ENCODE data around the gene TRIM41.
"Not testable (repeated sequence)": the region's sequence is repeated elsewhere in the genome, so short reads cannot be mapped to it uniquely, and the experiment has no call there.

Gene TRIM41

GRCh38 chr5:181223058-181223728 is at the start of gene TRIM41:
Gene TRIM41 (plus strand): TSS chr5:181223281. CDS start chr5:181224000, 719 bp downstream.
- peak; percentile 85 for FAIRE-seq

DNA sequence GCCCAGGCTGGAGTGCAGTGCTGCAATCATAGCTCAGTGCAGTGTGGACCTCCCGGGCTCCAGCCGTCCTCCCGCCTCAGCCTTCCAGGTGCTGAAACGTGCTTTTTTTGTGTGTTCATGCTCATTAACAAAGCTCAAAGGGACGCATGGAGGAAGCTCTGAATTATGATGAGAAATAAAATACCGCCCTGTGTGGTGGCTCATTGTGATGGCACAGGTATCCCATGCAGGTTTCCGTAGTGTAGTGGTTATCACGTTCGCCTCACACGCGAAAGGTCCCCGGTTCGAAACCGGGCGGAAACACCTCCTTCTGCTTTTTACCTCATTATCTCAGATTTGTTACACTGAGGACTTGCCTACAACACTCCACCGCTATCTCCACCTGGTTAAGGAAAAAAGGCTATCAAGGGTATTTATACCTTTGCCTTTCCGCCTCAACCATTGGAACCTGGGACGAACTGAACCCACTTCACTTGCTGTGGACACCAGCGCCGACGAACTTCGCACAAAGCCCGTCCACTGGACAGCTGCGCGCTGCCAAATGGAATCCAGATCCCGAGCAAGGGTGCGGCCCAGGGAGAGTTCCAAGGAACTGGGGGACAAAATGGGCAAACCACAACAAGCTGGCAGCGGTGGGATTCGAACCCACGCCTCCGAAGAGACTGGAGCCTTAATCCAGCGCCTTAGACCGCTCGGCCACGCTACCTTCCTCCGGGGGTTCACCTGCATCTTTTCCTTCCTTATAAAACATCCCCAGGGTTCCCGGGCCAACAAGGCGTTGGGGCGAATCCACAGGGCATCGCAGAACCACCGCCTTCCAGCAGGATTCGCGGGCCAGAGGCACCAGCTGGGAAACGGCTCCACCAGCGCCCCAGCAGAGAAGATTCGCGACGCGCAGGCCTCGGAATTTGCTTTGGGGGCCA is 49.4 kb upstream of the TRIM41 start:
- peak; percentile 43 for FAIRE-seq

GRCh38 chr5:181176254-181176952 is 46.7 kb upstream of the TRIM41 start:
- FAIRE-seq = no peak

- FAIRE-seq = not testable (repeated sequence)
These were observed 45.5 kb upstream of the TRIM41 start for GRCh38 chr5:181177559-181177958.

GRCh38 chr5:181181650-181182565 is 41.2 kb upstream of the TRIM41 start:
- no peak for FAIRE-seq

DNA sequence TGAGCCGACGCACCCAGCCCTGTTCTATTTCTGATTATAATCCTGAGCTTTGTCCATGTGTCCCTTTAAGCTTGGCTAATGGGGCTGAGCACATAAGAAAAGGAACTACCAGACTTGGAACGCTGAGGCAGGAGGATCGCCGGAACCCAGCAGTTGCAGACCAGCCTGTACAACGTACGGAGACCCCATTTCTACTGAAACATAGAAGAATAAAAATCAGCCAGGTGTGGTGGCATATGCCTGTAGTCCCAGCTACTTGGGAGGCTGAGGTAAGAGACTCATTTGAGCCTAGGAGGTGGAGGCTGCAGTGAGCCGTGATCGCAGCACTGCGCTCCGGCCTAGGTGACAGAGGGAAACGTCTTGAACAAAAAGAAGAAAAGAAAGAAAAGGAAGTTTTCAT is 40.4 kb upstream of the TRIM41 start:
- FAIRE-seq = no peak

DNA sequence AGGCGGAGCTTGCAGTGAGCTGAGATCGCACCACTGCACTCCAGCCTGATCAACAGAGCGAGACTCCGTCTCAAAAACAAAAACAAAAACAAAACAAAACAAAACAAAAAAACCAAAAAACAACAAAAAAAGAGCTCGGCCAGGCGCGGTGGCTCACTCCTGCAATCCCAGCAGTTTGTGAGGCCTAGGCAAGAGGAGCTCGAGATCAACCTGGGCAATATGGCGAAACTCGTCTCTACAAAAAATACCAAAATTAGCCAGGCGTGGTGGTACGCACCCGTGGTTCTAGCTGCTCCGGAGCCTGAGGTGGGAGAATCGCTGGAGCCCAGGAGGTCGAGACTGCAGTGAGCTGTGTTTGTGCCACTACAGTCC is 38.2 kb upstream of the TRIM41 start:
- FAIRE-seq = no peak

GRCh38 chr5:181185560-181185959 is 37.5 kb upstream of the TRIM41 start:
- FAIRE-seq = no peak

DNA sequence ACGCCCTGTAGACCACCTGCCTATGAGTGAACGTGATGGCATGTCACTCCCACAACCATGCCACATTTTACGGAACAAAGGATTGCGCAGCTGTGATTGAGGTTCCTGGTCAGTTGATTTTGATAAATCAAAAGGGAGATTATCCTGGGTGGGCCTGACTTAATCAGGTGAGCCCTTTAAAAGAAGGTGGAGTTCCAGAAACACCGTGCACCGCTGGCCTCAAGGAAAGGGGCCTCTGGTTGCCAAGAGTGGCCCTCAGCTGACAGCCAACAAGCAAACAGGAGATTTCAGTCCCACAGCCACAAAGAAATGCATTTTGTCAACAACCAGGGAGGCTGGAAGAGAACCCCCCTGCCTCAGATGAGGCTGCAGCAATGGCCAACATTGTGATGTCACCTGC is 37.1 kb upstream of the TRIM41 start:
- no peak for FAIRE-seq

- FAIRE-seq = no peak
These were observed 36.0 kb upstream of the TRIM41 start for GRCh38 chr5:181186986-181187499.

- no peak for FAIRE-seq
These were observed 35.4 kb upstream of the TRIM41 start for GRCh38 chr5:181187500-181188213.

DNA sequence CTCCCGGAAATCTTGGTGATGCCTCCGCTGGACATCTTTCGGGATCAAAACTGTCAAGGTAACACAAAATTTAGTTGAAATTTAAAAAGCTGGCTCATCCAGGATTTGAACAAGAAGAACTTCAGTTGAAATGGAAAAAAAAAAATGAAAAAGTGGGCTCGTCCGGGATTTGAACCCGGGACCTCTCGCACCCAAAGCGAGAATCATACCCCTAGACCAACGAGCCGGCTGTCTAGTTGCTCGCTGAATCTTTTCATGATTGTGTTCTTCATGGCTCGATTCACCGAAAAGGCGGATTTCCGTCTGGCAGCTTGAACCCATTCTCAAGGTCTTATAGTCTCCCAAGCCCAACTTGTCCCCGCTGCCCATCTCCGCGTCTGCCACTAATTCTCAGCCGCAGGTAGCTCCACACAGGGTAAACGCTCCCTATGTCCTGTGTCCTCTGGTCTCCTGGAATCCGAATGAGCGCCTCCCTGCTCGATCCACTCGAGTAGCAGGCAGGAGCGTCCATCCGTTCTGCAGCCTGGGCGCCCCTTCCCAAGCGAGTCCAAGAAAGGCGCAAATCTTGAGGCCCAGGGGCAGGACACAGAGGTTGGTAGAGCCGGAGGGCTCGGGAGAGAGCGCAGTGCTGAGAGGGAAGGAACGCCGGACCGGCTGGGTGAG is 34.2 kb upstream of the TRIM41 start:
- no peak for FAIRE-seq

DNA sequence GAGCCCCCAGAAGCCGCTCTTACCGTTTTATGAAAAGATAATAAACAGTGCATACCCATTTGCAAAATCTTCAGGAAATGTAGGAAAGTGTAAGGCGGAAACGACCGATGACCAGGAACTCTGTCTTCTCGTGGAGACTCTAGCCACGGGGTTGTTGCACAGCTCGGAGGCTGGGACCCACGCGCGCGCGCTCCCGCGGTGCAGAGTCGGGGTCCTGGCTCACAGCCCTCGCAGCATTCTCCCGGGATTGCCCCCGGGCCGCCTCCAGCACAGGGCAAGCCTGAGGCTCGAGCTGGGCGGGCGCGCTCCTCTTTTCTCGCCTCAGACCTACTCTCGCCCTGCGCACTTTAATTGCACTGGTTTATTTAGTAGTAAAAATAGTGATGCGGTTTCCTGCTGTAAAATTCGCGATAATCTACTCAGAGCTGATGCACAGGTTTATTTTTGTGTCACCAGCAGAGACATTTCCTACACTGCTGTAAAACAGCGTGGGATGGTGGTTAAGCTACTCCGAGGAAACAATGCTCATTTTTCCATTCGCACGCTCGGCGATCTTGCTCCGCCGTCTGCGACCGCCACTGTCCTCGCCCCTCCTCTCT is 33.6 kb upstream of the TRIM41 start:
- FAIRE-seq = no peak

DNA sequence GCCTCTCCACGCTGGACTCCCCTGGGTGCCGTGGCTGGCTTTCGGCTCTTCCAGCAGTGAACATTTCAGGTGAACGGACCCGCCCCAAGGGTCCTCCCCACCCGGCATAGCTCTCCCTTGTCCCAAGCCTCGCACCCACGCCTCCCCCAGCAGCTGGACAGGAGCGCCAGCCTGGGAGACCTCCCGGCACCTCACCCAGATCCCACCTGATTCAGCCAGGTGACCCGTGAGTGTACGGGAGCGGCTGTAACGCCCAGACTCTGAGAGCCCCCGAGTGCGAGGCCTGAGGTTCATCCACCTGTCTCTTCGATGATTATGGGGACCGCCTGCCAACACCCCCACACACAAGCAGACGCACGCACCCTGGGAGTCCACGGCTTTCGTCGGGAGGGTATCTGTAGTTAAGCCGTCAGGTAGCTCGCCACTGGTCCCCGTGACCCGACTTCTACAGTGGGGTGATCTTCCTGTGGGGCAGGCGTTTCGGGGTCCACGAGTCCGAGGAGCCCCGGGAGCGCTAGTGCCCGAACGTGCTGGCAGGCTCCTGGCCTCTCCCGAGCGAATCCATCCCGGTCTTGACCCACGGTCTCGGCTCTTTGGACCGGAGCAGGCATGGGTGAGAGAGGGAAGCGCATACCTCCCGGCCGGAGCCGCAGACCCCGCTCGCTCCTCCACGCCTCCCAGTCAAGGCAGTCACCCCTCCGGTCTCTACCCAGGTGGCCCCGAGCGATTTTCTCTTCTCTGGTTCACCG is 32.9 kb upstream of the TRIM41 start:
- FAIRE-seq = no peak

DNA sequence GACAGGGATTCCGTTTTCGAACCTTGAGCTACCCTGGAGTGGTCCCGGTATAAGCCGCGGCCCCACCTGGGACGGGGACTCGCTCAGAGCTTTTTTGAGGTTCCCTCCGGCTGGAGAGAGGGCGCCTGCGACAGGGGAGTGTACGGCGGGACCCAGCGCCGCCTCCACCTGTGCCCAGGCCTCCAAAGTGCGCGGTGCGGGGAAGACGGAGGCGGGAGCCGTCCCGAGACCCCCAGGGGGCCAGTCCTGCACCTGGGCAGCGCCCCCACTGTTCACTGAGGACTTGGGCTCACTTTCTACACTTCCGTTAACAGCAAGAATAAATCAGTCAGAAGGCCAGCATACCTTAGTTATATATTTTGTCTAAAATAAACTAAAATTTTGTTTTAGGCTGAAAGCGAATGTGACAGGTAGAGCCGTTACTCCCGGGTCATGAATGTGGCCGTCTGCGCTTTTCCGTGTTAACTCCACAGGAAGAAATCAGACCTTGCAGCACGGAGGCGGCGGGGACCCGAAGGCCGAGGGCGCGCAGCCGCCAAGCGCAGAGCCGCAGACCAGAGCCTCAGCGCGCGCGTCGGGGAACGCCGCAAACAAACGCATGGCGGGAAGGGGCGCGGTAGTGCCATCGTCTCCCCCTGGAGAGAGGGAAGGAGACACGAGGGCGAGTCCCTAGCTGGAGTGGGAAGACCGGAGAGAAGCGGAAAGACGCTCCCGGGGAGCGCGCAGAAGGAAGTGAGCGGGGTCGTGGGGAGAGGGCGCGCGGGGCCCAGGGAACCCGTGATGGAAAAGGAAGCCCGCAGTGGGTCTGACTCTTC is 32.2 kb upstream of the TRIM41 start:
- FAIRE-seq = no peak

- FAIRE-seq = peak; percentile 39
These were observed 31.4 kb upstream of the TRIM41 start for GRCh38 chr5:181191526-181192336.

DNA sequence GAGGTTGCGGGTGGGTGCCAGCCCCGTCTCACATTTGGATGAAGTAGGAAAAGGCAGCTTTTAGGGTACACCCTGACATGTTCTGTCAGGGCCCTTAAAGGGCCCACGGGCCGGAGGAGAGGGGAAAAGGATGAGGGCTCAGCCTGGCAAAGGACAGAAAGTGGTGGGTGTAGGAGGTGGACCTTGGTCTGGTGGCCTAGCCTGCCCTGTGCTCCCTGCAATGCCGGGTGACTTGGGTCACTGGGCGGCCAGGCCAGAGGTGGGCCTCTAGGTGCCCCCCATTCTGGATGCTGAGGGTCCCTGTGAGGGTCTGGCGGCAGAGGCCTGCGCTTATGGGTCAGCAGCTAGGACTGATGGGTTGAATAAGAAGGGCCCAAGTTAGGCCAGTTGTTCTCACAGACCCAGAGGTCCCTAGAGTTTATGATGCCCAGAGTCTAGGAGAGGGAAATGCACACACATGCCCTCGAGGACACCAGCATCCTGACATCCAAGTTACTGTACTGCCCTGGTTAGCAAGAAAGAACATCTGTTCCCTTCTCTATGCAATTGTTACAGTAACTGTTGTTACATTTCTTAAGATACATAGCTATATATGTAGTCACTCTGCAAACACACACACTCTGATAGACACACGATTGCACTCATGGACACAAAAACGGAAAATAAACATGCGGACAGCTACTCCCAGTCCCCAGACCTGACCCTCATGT is 30.6 kb upstream of the TRIM41 start:
- no peak for FAIRE-seq

Measured in A204.1 (cell line).